ENCODE results near the gene PTPRN2.

GRCh38 chr7:157668221-157668883, 919.3 kb downstream of the PTPRN2 start:
- no peak for TF ChIP-seq POLR2A (IDR thresholded peaks at IDR 0.05)
- no peak for TF ChIP-seq CTCF (IDR thresholded peaks at IDR 0.05)
- TF ChIP-seq EP300 (IDR thresholded peaks at IDR 0.05), result no peak
